Skeletal muscle tissue (tissue), 1 donor: Measurements from ENCODE around the gene PAGE2B. TPM values are rescaled to one million over a fixed set of nuclear protein-coding genes. Genes with fewer than 3 reads are reported as not detected.

ENCODE experiments used
- total RNA-seq: library from RNA; depleted of rRNA; stranded (reverse); fragments of >200 nt; gene quantifications from one replicate; pipeline ENCODE4 v1.2.3, GENCODE V29; 2014

PAGE2B gene
- total RNA-seq, 1 donor from 2014 or later = not detected

Other genes starting within 250 kb of the PAGE2B start
- gene TRO, start 154.2 kb upstream of the PAGE2B start, total RNA-seq = 52.2 TPM
- gene PFKFB1, start 80.8 kb upstream of the PAGE2B start, total RNA-seq = not detected
- gene APEX2, start 74.7 kb upstream of the PAGE2B start, total RNA-seq = 2.1 TPM
- 301 TPM for gene ALAS2, start 44.1 kb upstream of the PAGE2B start, total RNA-seq
- gene PAGE2, start 14.0 kb downstream of the PAGE2B start, total RNA-seq = not detected
- gene PAGE5, start 145.3 kb downstream of the PAGE2B start, total RNA-seq = not detected
- not detected for gene PAGE3, start 189.9 kb downstream of the PAGE2B start, total RNA-seq